Tibial nerve (tissue), 4 donors: Measurements from ENCODE around the gene PLPP1. TPM values are rescaled to one million over a fixed set of nuclear protein-coding genes. Genes with fewer than 3 reads are reported as not detected.

Experiments used
- DNase-seq, 2 donors: peaks; one replicate each; pipeline ENCODE4 v3.0.0-alpha.2; 2019; ENCODE audit warnings: low spot score in 2 of 2
- H3K27ac ChIP-seq, 4 donors: fragments of 200-600 bp; sonication (generic) in 3 of 4; one replicate each; pipeline ENCODE4 v1.5.1; 2017 to 2019; ENCODE audit warnings: mild to moderate bottlenecking in 1 of 4
- H3K27me3 ChIP-seq, 2 donors: fragments of 200-600 bp; sonication (generic) in 1 of 2; one replicate each; pipeline versions ENCODE4 v1.5.1 to v1.6.0; 2017 to 2019
- H3K36me3 ChIP-seq, 3 donors: fragments of 200-600 bp; sonication (generic); one replicate each; pipeline ENCODE4 v1.5.1; 2018 to 2019
- H3K4me1 ChIP-seq, 4 donors: fragments of 200-600 bp; sonication (generic) in 3 of 4; one replicate each; pipeline ENCODE4 v1.5.1; 2017 to 2019
- H3K4me3 ChIP-seq, 4 donors: fragments of 200-600 bp; sonication (generic) in 3 of 4; one replicate each; pipeline ENCODE4 v1.5.1; 2017 to 2019; ENCODE audit warnings: mild to moderate bottlenecking in 1 of 4, moderate library complexity in 1 of 4
- H3K9me3 ChIP-seq, 4 donors: fragments of 200-600 bp; sonication (generic) in 3 of 4; one replicate each; pipeline ENCODE4 v1.5.1; 2017 to 2019
- CTCF ChIP-seq, 5 experiments: fragments of 200-600 bp in 3 of 5; fragments of 450-650 bp in 2 of 5; sonication (generic) in 3 of 5; IDR thresholded peaks; one replicate each; pipeline ENCODE4 v1.5.1; 2016 to 2019; ENCODE audit warnings: antibody characterized with exemption in 5 of 5, mild to moderate bottlenecking in 3 of 5, moderate library complexity in 2 of 5
- EP300 ChIP-seq, 2 donors: sonication (generic); formaldehyde crosslinking; IDR thresholded peaks; one replicate each; pipeline ENCODE4 v1.6.1; 2017; ENCODE audit warnings: antibody characterized with exemption in 2 of 2, mild to moderate bottlenecking in 1 of 2
- POLR2A ChIP-seq, 2 donors: fragments of 450-650 bp; IDR thresholded peaks; one replicate each; pipeline ENCODE4 v1.6.1; 2017; ENCODE audit warnings: antibody characterized with exemption in 2 of 2, mild to moderate bottlenecking in 2 of 2, moderate library complexity in 2 of 2
- WGBS, 2 donors: methylation state at CpG; one replicate each; pipeline ENCODE4 v1.1.5; 2018; 5-methylcytosine and 5-hydroxymethylcytosine counted together
- total RNA-seq, 4 donors: library from RNA; depleted of rRNA; stranded (reverse); fragments of >200 nt; gene quantifications; one replicate each; pipeline ENCODE4 v1.1.0, GENCODE V29; 2016

The PLPP1 gene
- total RNA-seq, 4 donors from 2014 or later, result 380 to 568 (median 427) TPM

- Histone ChIP-seq H3K9me3 (no peaks in the 10 kb centered on the region), H3K36me3 (peaks cover 0 to 22% (median 0%) of the 10 kb centered on the region in 3 donors), H3K27ac (no peak overlapping the region), H3K27me3 (no peaks in the 10 kb centered on the region), H3K4me1 (peaks cover 0 to 32% (median 4%) of the 10 kb centered on the region in 4 donors), H3K4me3 (no peak overlapping the region)
- 94 to 96% methylated on average over 3 of the region's 3 CpGs for WGBS, 2 donors
- no peak for DNase-seq
- TF ChIP-seq EP300 (IDR thresholded peaks at IDR 0.05), result no peak
- TF ChIP-seq POLR2A (IDR thresholded peaks at IDR 0.05), result no peak
- no peak for TF ChIP-seq CTCF (IDR thresholded peaks at IDR 0.05)
Observed at GRCh38 chr5:55456216-55456895, 78.4 kb downstream of the PLPP1 start.

DNA sequence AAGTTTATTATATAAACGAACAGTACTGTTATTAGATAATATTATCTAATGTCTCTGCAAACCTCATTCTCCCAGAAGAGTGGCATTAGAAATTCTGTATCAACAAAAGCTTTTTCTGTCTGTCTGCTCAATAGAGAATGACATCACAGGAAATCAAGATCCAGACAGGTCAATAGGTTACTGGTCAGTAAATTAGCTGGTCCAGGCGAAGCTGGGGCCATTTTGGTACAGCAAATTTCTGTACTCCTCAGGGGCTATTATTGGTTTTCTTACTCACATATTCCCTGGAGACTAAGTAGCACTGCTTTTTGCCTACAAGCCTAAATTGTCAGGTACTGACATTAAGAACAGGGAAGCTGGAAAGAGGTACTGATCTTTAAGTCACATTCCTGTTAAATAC is 80.5 kb downstream of the PLPP1 start:
- Histone ChIP-seq H3K9me3 (no peaks in the 10 kb centered on the region), H3K27ac (no peak overlapping the region), H3K27me3 (no peaks in the 10 kb centered on the region), H3K4me1 (peaks cover 0 to 33% (median 2%) of the 10 kb centered on the region in 4 donors), H3K36me3 (peaks cover 0 to 17% (median 0%) of the 10 kb centered on the region in 3 donors), H3K4me3 (no peak overlapping the region)
- TF ChIP-seq POLR2A (IDR thresholded peaks at IDR 0.05), result no peak
- no peak for TF ChIP-seq CTCF (IDR thresholded peaks at IDR 0.05)
- 32 to 38% methylated on average over 2 of the region's 2 CpGs for WGBS, 2 donors
- DNase-seq, result no peak

DNA sequence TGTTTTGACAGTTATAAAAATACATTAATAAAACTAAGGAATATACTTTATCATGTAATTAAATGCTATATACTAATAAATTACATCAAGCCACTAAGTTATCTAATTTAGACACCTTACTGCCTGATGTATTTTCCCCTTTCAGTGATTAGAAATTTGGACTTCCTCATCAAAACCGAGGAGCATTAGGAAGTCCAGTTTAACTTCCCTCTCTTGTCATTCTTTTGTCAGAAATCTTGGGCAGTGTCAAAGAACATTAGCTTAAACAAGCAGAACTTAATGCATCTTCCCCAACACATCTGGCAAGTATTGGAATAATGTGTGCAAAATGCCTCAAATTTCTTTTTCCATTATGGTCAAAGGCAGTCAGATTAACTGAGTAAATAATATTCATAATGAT is 81.6 kb downstream of the PLPP1 start:
- Histone ChIP-seq H3K4me1 (peaks cover 0 to 30% (median 2%) of the 10 kb centered on the region in 4 donors), H3K36me3 (peaks cover 0 to 17% (median 0%) of the 10 kb centered on the region in 3 donors), H3K9me3 (no peaks in the 10 kb centered on the region), H3K27me3 (no peaks in the 10 kb centered on the region), H3K27ac (no peak overlapping the region), H3K4me3 (no peak overlapping the region)
- no peak for TF ChIP-seq EP300 (IDR thresholded peaks at IDR 0.05)
- TF ChIP-seq CTCF (IDR thresholded peaks at IDR 0.05), result no peak
- no peak for TF ChIP-seq POLR2A (IDR thresholded peaks at IDR 0.05)
- WGBS, 2 donors, result 35 to 44% methylated on average over 1 of the region's 1 CpG
- no peak for DNase-seq

- DNase-seq, result no peak
- H3K36me3 ChIP-seq, result peaks cover 0 to 17% (median 0%) of the 10 kb centered on the region in 3 donors
- H3K4me3 ChIP-seq, result no peak overlapping the region
- no peaks in the 10 kb centered on the region for H3K9me3 ChIP-seq
- no peaks in the 10 kb centered on the region for H3K27me3 ChIP-seq
- WGBS, 2 donors, result 95 to 96% methylated on average over 2 of the region's 2 CpGs
- TF ChIP-seq POLR2A (IDR thresholded peaks at IDR 0.05), result no peak
- no peak for TF ChIP-seq EP300 (IDR thresholded peaks at IDR 0.05)
- TF ChIP-seq CTCF (IDR thresholded peaks at IDR 0.05), result no peak
- H3K4me1 ChIP-seq, result peaks cover 0 to 34% (median 2%) of the 10 kb centered on the region in 4 donors
- no peak overlapping the region for H3K27ac ChIP-seq
Observed at GRCh38 chr5:55451976-55452375, 82.8 kb downstream of the PLPP1 start.

DNA sequence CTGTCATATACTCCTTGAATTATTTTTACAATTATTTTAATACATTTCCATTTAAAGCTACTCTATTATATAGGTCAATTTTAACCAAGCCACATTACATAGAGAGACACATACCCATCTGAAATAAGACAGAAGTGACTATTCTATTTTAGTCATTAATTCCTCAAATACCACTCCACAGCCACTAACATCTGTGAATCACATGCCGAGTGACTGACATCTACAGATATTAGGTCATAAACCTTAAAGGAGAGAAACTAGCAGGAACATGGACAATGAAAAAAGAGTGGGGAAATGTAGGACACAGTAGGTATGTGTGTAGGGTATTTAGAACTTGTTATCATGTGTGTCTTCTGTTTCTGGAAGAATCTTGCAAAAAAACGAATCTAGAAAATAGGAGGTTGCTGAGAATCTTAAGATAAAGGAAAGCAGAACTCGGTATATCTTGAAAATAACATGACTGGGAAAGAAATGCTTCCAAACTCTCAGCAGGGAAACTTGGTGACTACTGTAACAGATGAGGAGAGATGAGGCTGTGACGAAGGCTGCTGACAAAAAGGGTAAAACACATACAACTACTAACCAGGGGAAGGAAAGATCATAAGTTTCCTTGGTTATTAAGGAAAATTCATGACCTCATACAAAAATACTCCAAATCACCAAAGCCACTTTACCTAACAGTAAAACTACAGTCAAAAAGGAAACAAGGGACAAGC is 84.6 kb downstream of the PLPP1 start:
- H3K4me3 ChIP-seq, result no peak overlapping the region
- no peaks in the 10 kb centered on the region for H3K9me3 ChIP-seq
- no peak for DNase-seq
- 78 to 83% methylated on average over 4 of the region's 4 CpGs for WGBS, 2 donors
- H3K4me1 ChIP-seq, result peaks cover 0 to 43% (median 2%) of the 10 kb centered on the region in 4 donors
- peaks cover 0 to 10% (median 0%) of the 10 kb centered on the region in 3 donors for H3K36me3 ChIP-seq
- no peak for TF ChIP-seq EP300 (IDR thresholded peaks at IDR 0.05)
- no peak for TF ChIP-seq POLR2A (IDR thresholded peaks at IDR 0.05)
- no peak for TF ChIP-seq CTCF (IDR thresholded peaks at IDR 0.05)
- no peaks in the 10 kb centered on the region for H3K27me3 ChIP-seq
- H3K27ac ChIP-seq, result no peak overlapping the region
